Measurements from ENCODE around the gene ABCA7.

The ABCA7 gene

DNA sequence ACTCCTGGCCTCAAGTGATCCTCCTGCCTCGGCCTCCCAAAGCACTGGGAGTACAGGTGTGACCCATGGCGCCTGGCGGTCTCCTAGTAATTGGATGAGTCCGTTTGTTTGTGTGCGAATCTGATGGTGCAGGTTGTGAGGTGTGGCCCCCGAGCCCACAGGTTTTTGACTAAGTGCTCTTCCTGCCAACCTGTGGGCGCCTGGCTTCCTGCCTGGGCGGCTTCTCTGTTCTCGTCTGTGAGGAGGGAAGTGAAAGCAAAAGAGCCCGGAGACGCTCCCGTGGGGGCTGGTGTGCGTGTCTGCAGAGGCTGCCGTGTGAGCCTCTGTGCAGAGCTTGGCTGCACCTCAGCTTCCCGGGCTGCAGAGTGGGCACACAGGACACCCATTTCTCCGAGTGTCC is 37.0 kb downstream of the ABCA7 start:
- Histone ChIP-seq H3K23ac (ENCODE audit: low read length in 2 of 2) (no peak overlapping the region), H2AK5ac (ENCODE audit: low read length, severe bottlenecking) (no peak overlapping the region), H3K18ac (ENCODE audit: low read depth in 1 of 2, low read length in 2 of 2) (no peak overlapping the region), H3K4me2 (ENCODE audit: low read length, poor library complexity, severe bottlenecking) (peak overlapping the region; percentile 66), H2BK15ac (ENCODE audit: low read depth, poor library complexity, severe bottlenecking) (no peak overlapping the region), H2AFZ (ENCODE audit: low read depth, low read length) (no peak overlapping the region), H3K4ac (ENCODE audit: low read depth in 1 of 2, low read length in 2 of 2) (no peak overlapping the region), H4K91ac (ENCODE audit: low read length) (no peak overlapping the region), H3K4me1 (ENCODE audit: control insufficient read depth, insufficient read depth, low read depth, low read length) (peaks cover 10% of the 10 kb centered on the region), H3K14ac (ENCODE audit: low read length in 2 of 2) (no peak overlapping the region), H2BK120ac (ENCODE audit: low read depth, low read length) (no peak overlapping the region), H3K36me3 (ENCODE audit: control insufficient read depth in 1 of 2, insufficient read depth in 2 of 2, low read depth in 1 of 2, low read length in 2 of 2) (no peaks in the 10 kb centered on the region), H3K27me3 (ENCODE audit: control insufficient read depth in 1 of 2, insufficient read depth in 1 of 2, low read length in 2 of 2) (peaks cover 5 to 20% of the 10 kb centered on the region in 2 experiments), H2BK5ac (ENCODE audit: low read depth, low read length, poor library complexity, severe bottlenecking) (no peak overlapping the region), H3K9me3 (ENCODE audit: control insufficient read depth, low read length) (no peaks in the 10 kb centered on the region), H3K27ac (ENCODE audit: low read length, poor library complexity, severe bottlenecking) (no peak overlapping the region), H3K79me1 (replicated peaks; ENCODE audit: low read length, poor library complexity, severe bottlenecking) (no peaks in the 10 kb centered on the region), H2BK12ac (ENCODE audit: low read length in 2 of 2) (no peak overlapping the region), H3K4me3 (ENCODE audit: insufficient read depth in 1 of 2, low read depth in 1 of 2, low read length in 2 of 2) (peak overlapping the region in 1 of 2 experiments; percentile 47), H4K8ac (ENCODE audit: low read length) (no peak overlapping the region), H3K9ac (ENCODE audit: low read length) (no peak overlapping the region)
- WGBS, result 87% methylated on average over 16 of the region's 16 CpGs
- no peak for DNase-seq

GRCh38 chr19:1079566-1080111 is 39.7 kb downstream of the ABCA7 start:
- H3K79me1 ChIP-seq (replicated peaks; ENCODE audit: low read length, poor library complexity, severe bottlenecking), result no peaks in the 10 kb centered on the region
- H3K9me3 ChIP-seq (ENCODE audit: control insufficient read depth, low read length), result no peaks in the 10 kb centered on the region
- no peak overlapping the region for H2BK5ac ChIP-seq (ENCODE audit: low read depth, low read length, poor library complexity, severe bottlenecking)
- no peak overlapping the region for H2BK120ac ChIP-seq (ENCODE audit: low read depth, low read length)
- no peak overlapping the region for H3K4ac ChIP-seq (ENCODE audit: low read depth in 1 of 2, low read length in 2 of 2)
- H3K4me1 ChIP-seq (ENCODE audit: control insufficient read depth, insufficient read depth, low read depth, low read length), result peaks cover 29% of the 10 kb centered on the region
- no peak overlapping the region for H2AFZ ChIP-seq (ENCODE audit: low read depth, low read length)
- no peak overlapping the region for H2BK12ac ChIP-seq (ENCODE audit: low read length in 2 of 2)
- no peak overlapping the region for H4K91ac ChIP-seq (ENCODE audit: low read length)
- H3K27me3 ChIP-seq (ENCODE audit: control insufficient read depth in 1 of 2, insufficient read depth in 1 of 2, low read length in 2 of 2), result peaks cover 0 to 9% of the 10 kb centered on the region in 2 experiments
- 95% methylated on average over 45 of the region's 45 CpGs for WGBS
- H3K36me3 ChIP-seq (ENCODE audit: control insufficient read depth in 1 of 2, insufficient read depth in 2 of 2, low read depth in 1 of 2, low read length in 2 of 2), result no peaks in the 10 kb centered on the region
- DNase-seq, result no peak
- no peak overlapping the region for H3K4me3 ChIP-seq (ENCODE audit: insufficient read depth in 1 of 2, low read depth in 1 of 2, low read length in 2 of 2)
- H3K27ac ChIP-seq (ENCODE audit: low read length, poor library complexity, severe bottlenecking), result no peak overlapping the region
- H3K23ac ChIP-seq (ENCODE audit: low read length in 2 of 2), result no peak overlapping the region
- no peak overlapping the region for H3K4me2 ChIP-seq (ENCODE audit: low read length, poor library complexity, severe bottlenecking)
- H2BK15ac ChIP-seq (ENCODE audit: low read depth, poor library complexity, severe bottlenecking), result no peak overlapping the region
- H3K14ac ChIP-seq (ENCODE audit: low read length in 2 of 2), result no peak overlapping the region
- H3K9ac ChIP-seq (ENCODE audit: low read length), result no peak overlapping the region
- H2AK5ac ChIP-seq (ENCODE audit: low read length, severe bottlenecking), result no peak overlapping the region
- no peak overlapping the region for H3K18ac ChIP-seq (ENCODE audit: low read depth in 1 of 2, low read length in 2 of 2)
- H4K8ac ChIP-seq (ENCODE audit: low read length), result no peak overlapping the region

DNA sequence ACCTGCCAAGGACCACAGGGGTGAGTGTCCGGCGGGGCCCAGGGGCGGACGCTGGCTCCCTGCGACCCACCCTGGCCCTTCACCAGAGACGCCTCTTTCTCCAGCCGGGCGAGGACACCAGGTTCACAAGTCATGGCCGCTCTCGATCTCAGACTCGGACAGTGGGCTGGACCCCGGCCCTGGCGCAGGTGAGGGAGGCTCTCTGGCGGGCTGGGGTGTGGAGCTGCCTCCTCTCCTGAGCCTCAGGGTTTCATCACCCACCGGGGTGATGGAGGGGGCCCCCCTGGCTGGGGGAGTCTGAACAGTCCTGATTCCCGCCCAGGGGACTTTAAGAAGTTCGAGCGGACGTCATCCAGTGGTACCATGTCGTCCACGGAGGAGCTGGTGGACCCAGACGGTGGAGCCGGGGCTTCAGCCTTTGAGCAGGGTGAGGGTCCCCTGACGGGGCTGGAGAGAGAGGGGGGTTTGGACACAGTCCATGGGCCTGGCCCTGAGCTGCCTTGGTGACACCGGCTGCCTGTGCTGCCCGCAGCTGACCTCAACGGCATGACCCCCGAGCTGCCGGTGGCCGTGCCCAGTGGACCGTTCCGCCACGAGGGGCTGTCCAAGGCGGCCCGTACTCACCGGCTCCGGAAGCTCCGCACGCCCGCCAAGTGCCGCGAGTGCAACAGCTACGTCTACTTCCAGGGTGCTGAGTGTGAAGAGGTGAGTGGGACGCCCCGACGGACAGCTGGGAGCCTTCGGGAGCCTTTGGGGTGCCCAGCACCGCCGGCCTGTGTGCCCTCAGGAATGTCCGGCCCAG is 40.7 kb downstream of the ABCA7 start:
- Histone ChIP-seq H2BK12ac (ENCODE audit: low read length in 2 of 2) (no peak overlapping the region), H2BK5ac (ENCODE audit: low read depth, low read length, poor library complexity, severe bottlenecking) (no peak overlapping the region), H4K8ac (ENCODE audit: low read length) (no peak overlapping the region), H3K4ac (ENCODE audit: low read depth in 1 of 2, low read length in 2 of 2) (no peak overlapping the region), H3K4me1 (ENCODE audit: control insufficient read depth, insufficient read depth, low read depth, low read length) (peaks cover 29% of the 10 kb centered on the region), H3K23ac (ENCODE audit: low read length in 2 of 2) (no peak overlapping the region), H3K9ac (ENCODE audit: low read length) (no peak overlapping the region), H3K4me2 (ENCODE audit: low read length, poor library complexity, severe bottlenecking) (no peak overlapping the region), H3K18ac (ENCODE audit: low read depth in 1 of 2, low read length in 2 of 2) (no peak overlapping the region), H2BK120ac (ENCODE audit: low read depth, low read length) (no peak overlapping the region), H3K27me3 (ENCODE audit: control insufficient read depth in 1 of 2, insufficient read depth in 1 of 2, low read length in 2 of 2) (peaks cover 0 to 9% of the 10 kb centered on the region in 2 experiments), H2AK5ac (ENCODE audit: low read length, severe bottlenecking) (no peak overlapping the region), H3K27ac (ENCODE audit: low read length, poor library complexity, severe bottlenecking) (no peak overlapping the region), H3K79me1 (replicated peaks; ENCODE audit: low read length, poor library complexity, severe bottlenecking) (no peaks in the 10 kb centered on the region), H3K14ac (ENCODE audit: low read length in 2 of 2) (no peak overlapping the region), H2AFZ (ENCODE audit: low read depth, low read length) (no peak overlapping the region), H3K4me3 (ENCODE audit: insufficient read depth in 1 of 2, low read depth in 1 of 2, low read length in 2 of 2) (no peak overlapping the region), H2BK15ac (ENCODE audit: low read depth, poor library complexity, severe bottlenecking) (no peak overlapping the region), H4K91ac (ENCODE audit: low read length) (no peak overlapping the region), H3K36me3 (ENCODE audit: control insufficient read depth in 1 of 2, insufficient read depth in 2 of 2, low read depth in 1 of 2, low read length in 2 of 2) (peaks cover 0 to 1% of the 10 kb centered on the region in 2 experiments), H3K9me3 (ENCODE audit: control insufficient read depth, low read length) (no peaks in the 10 kb centered on the region)
- no peak for DNase-seq
- WGBS, result 98% methylated on average over 50 of the region's 50 CpGs

GRCh38 chr19:1081301-1082164 is 41.6 kb downstream of the ABCA7 start:
- no peak overlapping the region for H3K4me2 ChIP-seq (ENCODE audit: low read length, poor library complexity, severe bottlenecking)
- peaks cover 0 to 9% of the 10 kb centered on the region in 2 experiments for H3K27me3 ChIP-seq (ENCODE audit: control insufficient read depth in 1 of 2, insufficient read depth in 1 of 2, low read length in 2 of 2)
- H3K9ac ChIP-seq (ENCODE audit: low read length), result no peak overlapping the region
- no peak for DNase-seq
- 88% methylated on average over 58 of the region's 58 CpGs for WGBS
- H3K9me3 ChIP-seq (ENCODE audit: control insufficient read depth, low read length), result no peaks in the 10 kb centered on the region
- no peak overlapping the region for H2BK5ac ChIP-seq (ENCODE audit: low read depth, low read length, poor library complexity, severe bottlenecking)
- H4K8ac ChIP-seq (ENCODE audit: low read length), result no peak overlapping the region
- peaks cover 0 to 9% of the 10 kb centered on the region in 2 experiments for H3K36me3 ChIP-seq (ENCODE audit: control insufficient read depth in 1 of 2, insufficient read depth in 2 of 2, low read depth in 1 of 2, low read length in 2 of 2)
- no peak overlapping the region for H3K23ac ChIP-seq (ENCODE audit: low read length in 2 of 2)
- H3K79me1 ChIP-seq (replicated peaks; ENCODE audit: low read length, poor library complexity, severe bottlenecking), result no peaks in the 10 kb centered on the region
- no peak overlapping the region for H2AK5ac ChIP-seq (ENCODE audit: low read length, severe bottlenecking)
- H2AFZ ChIP-seq (ENCODE audit: low read depth, low read length), result no peak overlapping the region
- no peak overlapping the region for H3K14ac ChIP-seq (ENCODE audit: low read length in 2 of 2)
- no peak overlapping the region for H3K4ac ChIP-seq (ENCODE audit: low read depth in 1 of 2, low read length in 2 of 2)
- peak overlapping the region; percentile 43 for H4K91ac ChIP-seq (ENCODE audit: low read length)
- no peak overlapping the region for H3K27ac ChIP-seq (ENCODE audit: low read length, poor library complexity, severe bottlenecking)
- H3K4me3 ChIP-seq (ENCODE audit: insufficient read depth in 1 of 2, low read depth in 1 of 2, low read length in 2 of 2), result no peak overlapping the region
- H2BK12ac ChIP-seq (ENCODE audit: low read length in 2 of 2), result no peak overlapping the region
- H3K18ac ChIP-seq (ENCODE audit: low read depth in 1 of 2, low read length in 2 of 2), result no peak overlapping the region
- peaks cover 33% of the 10 kb centered on the region for H3K4me1 ChIP-seq (ENCODE audit: control insufficient read depth, insufficient read depth, low read depth, low read length)
- no peak overlapping the region for H2BK15ac ChIP-seq (ENCODE audit: low read depth, poor library complexity, severe bottlenecking)
- H2BK120ac ChIP-seq (ENCODE audit: low read depth, low read length), result no peak overlapping the region

All from mesenchymal stem cell (in vitro differentiated cells and primary cell).